ENCODE measurements around the gene ACAP3.

The ACAP3 gene, protein sequence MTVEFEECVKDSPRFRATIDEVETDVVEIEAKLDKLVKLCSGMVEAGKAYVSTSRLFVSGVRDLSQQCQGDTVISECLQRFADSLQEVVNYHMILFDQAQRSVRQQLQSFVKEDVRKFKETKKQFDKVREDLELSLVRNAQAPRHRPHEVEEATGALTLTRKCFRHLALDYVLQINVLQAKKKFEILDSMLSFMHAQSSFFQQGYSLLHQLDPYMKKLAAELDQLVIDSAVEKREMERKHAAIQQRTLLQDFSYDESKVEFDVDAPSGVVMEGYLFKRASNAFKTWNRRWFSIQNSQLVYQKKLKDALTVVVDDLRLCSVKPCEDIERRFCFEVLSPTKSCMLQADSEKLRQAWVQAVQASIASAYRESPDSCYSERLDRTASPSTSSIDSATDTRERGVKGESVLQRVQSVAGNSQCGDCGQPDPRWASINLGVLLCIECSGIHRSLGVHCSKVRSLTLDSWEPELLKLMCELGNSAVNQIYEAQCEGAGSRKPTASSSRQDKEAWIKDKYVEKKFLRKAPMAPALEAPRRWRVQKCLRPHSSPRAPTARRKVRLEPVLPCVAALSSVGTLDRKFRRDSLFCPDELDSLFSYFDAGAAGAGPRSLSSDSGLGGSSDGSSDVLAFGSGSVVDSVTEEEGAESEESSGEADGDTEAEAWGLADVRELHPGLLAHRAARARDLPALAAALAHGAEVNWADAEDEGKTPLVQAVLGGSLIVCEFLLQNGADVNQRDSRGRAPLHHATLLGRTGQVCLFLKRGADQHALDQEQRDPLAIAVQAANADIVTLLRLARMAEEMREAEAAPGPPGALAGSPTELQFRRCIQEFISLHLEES

DNA sequence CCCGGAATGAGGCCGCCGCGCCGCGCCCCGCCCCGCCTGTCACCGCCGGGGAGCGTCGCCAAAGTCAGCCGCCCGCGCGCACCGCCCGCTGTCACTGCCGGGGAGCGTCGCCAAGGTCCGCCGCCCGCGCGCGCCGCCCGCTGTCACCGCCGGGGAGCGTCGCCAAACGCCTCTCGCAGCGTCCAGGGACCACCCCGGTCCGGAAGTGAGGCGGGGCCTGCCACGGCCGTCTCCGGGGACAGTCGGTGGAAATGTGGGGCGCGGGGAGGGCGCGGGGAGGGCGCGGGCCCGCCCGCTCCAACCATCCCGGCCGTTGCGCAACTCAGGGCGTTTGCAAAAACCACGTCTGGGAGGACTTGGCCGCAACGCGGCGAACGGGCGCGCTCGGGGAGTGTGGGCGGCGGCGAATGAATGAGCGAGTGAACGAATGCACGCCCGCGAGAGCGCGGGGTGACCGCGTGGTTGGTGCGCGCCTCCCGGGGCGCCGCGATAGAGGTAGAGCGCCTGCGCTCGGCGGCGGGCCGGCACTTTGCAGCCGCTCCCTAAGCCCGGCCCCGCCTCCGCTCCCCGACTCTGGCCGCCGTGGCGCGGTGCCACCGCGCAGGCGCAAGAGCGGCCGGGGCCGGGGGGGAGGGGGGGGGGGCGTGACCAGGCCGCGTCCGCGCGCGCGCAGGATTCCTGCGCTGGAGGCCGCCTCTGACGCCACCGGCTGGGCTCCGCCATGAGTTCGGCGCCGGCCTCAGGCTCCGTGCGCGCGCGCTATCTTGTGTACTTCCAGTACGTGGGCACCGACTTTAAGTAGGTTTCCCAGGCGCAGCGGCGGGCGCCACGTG lies at the start of gene ACAP3, which contains the start of gene PUSL1:
Gene ACAP3 (minus strand): TSS at position 8 of the 833 bp plus-strand sequence. CDS start 115 bp downstream, outside the sequence.
Gene PUSL1 (plus strand): TSS at position 675 of the 833 bp plus-strand sequence. CDS start 47 bp downstream, at position 722.
- peak; percentile 93 to 96 (median 94) for DNase-seq

DNA sequence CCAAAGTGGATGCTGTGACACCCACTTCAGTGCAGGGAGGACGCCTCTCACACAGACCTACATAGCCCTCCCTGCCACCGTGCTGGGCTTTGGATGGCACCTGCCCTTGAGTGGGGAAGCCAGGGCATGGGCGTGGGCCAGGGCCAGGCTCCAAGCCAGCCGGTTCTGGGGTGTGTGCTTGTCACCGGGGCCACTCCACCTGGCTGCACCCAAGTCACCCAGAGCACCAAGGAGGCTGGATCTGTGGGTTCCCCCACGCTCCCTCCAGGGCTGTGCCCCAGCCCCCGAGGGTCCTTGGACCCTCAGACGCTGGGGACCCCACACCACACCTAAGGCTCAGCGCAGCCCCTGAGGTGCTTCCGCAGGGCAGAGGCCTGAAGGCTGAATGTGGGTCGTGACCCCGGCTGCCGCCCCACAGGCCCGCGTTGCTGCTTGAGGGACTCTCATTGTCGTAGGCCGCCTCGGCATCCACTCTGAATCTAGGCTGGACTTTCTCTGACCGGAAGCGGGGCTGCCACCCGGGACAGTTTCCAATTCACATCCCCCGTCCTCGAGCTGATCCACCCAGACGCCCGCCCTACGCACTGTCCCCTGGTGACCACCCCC lies 49.2 kb upstream of the ACAP3 start:
- DNase-seq, result no peak

DNA sequence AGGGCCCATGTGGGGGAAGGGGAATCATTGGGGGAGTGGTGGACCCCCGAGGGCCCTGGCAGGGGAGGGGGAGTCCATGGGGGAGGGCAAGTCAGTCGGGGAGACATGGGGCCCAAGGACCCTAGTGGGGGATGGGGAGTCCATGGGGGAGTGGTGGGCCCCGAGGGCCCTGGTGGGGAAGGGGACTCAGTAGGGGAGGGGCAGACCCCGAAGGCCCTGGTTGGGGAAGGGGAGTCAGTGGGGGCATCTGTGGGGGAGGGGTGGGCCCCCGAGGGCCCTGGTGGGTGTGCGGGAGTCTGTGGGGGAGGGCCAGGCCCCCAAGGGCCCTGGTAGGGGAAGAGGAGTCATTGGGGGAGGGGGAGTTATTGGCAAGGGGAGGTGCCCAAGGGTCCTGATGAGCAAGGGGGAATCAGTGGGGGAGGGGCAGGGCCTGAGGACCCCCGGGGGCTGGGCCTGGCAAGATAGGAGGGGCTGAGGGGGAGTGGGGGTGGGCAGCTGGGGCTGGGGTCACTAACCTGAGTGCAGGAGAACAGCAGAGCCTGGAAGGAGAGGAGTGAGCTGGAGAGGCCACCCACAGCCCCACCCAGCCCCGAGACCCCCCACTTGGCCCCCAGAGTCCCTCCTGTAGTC lies 48.6 kb upstream of the ACAP3 start:
- DNase-seq, result no peak

DNA sequence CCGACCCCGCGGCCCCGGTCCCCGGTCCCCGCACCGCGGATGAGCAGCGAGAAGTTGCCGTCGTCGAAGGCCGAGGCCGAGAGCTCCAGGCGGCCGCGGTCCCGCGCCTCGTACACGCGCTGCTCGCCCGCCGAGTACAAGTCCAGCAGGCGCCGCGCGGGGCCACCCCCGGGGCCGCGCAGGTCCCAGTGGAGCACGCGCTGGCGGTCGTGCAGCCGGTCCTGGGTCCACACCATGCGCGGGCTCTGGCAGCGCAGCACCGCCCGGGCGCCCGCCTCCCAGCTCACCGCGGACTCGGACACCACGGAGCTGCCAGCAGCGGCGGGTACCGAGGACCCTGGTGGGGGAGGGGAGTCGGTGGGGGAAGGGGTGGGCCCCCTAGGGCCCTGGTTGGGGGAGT lies 47.7 kb upstream of the ACAP3 start:
- DNase-seq, result no peak

DNA sequence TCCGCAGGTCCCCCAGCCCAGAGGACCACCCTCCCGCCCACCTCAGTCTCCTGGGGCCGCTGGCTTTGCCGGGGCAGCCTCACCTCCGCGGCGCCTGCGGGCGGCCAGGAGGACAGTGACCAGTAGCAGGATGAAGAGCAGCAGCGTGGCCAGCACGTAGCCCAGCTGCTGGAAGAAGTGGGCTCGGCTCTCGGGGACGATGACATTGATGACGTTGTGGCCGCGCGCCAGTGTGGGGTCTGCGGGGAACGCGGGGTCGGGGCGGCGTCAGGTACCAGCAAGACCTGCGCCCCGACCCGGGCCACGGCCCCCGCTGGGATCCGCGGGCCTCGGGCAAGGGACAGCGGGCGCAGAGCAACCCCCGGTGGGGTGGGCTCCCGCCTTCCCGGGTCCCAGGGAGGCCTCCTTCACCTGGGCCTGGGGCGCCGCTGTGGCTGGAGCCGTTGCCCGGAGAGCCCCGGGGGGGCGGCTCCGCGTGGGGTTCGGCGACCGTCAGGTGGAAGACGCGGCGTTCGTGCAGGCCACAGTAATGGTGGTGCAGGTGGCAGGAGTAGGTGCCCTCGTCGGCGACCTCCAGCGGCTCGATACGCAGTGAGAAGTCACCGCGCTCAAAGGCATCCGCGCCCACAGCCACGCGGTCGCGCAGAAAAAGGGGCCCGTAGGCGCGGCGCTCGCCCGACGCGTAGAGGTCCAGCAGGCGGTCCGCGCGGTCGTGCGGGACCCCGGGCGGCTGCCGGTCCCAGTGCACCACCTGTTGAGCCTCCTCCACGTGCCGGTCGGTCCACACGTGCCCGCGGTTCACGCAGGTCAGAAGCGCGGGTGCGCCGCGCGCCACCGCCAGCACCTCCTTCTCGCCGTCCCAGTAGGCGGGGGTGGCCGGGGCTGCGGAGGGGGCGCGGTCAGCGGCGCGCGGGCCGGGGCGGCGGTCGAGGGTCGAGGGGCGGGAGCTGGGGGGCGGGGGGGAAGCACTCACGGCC lies 46.8 kb upstream of the ACAP3 start:
- peak in 1 of 3 experiments; percentile 53 for DNase-seq

DNA sequence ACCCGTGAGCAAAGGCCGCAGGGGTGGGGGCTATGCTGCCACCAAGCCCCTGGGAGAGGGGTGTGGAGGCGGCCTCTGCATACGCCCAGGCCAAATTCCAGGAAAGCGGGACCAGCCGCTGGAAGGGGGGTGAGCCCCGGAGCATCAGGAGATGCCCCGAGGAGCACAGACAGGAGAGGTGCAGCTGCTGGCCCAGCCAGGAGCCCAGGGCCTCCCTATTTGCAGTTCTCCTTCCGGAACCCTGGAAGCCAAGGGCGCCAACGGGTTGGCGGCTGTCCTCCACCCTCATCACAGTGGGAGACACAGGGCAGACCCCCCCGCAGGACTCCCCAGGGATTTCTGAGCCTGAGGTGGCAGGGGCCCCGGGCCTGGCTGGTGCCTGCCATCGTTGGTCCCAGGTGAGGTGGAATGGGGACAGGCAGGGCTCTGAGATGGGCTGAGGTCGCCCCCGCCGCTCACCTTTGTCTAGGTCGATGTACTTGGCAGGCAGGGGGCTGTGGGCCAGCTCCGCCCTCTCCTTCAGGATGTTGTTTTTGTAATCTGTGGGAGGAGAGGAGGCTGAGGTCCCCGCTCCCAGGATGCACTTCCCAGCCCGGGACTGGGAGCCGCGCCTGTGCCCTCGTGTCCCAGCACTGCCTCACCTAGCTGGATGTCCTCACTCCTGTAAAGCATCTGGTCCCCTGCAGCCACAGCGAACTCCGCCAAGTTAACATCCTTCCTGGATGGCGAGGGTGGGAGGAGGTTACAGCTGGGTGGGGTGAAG lies 45.8 kb upstream of the ACAP3 start:
- DNase-seq, result peak in 2 of 3 experiments; percentile 65 to 74

DNA sequence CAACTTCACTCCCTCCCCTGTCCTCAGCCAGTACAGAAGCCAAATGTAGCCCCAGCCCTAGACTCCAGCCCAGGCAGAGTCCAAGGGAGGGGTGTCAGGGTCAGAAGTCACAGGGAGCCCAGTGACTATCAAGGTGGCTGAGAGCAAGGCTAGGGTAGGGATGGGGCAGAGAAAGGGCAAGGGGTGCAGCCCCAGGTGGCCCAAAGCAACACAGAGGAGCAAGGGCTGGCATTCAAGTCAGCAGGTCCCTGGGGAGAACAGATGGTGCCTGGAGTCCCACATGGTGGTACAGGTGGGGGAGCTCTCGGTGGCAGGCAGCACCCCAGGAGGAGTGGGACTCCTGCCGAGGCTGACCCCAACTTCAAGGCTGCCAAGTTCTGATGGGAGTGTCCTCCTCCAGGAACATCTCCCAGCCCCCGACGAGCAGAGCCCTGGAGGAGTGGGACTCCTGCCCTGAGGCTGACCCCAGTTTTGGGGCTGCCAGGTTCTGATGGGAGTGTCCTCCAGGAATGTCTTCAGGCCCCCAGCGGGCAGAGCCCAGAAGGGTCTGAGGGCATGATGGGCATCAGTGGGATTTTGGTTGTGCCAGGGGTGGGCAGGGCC lies 45.2 kb upstream of the ACAP3 start:
- DNase-seq, result no peak

DNA sequence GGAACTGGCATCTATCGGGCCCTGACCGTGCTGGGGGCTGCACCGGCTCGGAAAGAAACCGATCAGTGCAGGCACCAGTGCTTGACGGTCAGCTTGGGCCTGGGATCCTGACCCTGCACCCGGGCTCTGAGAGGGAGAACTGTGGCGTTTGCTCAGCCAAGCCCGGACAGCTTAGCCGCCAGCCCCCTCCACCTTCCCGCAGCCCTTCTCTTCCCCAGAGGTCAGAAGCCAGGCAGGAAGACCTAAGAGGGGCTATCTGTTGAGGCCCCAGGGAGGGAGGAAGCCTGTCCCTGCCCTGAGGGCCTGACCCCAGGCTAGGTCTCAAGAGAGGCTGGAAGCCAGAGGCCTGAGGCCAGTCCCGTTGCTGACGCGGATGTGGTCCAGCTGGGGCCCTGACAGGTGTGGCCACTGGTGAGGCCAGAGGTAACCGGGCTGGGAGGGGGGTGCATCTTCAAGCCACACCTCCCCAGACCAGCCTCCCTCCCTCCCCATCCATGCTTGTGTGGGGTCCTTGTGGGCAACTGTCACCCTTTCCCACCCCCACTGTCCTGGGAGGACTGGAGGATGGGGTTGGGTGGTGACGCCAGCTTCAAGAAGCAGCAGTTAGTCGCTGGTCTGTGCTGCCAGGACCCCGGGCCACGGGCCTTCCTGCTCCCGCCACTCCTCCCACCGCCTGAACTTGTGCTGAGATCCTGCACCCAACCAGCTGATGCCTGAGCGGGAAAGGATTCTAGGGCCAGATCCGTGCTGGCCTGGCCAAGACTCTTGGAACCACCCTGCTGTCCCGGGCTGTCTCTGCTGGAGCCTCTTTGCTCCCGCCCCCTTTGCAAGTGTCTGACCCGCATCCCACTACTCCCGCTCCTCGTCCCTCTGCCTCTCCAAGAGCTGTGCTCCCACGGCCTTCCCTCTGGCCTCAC lies 44.0 kb upstream of the ACAP3 start:
- no peak for DNase-seq

DNA sequence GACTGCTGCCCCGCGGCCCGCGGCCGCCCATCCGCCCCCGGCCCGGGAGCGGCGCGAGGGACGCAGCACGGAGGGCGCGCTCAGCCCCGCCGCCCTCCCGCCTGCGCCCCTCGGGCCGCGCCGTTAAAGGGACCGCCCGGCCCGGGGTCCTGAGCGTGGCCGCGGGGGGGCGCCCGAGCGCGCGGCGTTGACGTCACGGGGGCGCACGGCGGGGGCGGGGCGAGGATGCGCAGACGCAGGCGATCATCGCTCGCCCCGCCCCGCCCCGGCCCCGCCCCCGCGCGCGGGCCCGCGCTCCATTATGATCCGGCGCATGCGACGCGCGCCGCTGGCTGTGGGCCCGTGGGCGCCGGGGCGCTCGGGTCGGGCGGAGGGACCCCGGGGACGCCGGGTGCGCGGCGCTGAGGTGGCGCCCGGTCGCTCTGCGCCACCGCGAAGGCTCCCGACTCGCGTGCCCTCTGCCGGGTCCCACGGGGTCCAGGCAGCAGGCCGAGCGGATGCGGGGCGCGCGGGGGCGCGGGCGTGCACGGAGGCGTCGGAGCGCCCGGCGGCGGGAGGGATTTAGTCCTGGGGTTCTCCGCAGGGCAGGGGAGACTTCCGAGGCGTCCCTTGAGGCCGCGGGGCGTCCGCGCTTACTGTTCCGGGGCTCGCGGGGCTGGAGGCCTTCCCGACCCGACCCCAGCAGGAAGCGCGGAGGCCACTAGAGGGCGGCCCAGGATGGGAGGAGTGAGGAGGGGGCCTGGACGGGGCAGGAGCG lies 41.7 kb upstream of the ACAP3 start, which contains the start of gene DVL1:
Gene DVL1 (minus strand): TSS at position 163 of the 757 bp plus-strand sequence. CDS start 353 bp downstream, outside the sequence.
- DNase-seq, result peak; percentile 76 to 86 (median 81)

DNA sequence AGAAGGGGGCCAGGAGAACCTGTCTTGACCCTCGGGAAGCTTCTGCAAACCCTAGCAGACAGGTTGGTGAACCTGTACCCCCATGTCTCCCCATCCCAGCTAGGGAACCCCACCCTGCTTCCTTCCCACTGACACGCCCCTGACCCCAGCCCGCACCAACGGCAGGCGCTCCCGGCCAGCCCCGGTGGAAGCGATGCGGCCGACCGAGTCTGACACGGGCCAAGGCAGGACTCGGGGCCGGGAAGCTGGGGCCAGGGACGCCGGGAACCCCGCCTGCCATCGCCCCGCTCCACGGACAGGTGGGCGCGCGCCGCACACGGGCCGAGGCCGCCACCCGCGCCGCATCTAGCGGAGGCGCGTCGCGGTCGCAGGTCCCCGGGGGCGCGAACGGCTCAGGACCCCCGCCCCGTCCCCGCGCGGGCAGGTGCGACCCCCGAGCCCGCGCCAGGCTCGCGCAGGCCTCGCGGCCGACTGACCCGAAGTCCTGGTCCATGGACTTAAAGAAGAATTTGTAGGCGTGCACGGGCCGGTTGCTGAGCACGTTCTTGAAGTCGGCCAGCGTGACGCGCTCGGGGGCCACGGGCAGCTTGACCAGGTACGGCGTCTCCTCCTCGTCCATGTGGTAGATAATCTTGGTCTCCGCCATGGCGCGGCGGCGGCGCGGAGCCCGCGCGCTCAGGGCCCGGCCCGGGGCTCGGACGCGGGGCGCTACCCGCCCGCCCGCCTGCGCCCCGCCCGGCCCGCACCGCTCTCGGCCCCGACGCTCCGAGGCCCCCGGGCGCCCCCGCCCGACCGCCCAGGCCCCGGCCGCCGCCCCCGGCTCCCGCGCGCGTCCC lies 40.9 kb upstream of the ACAP3 start:
- peak in 2 of 3 experiments; percentile 48 to 51 for DNase-seq

DNA sequence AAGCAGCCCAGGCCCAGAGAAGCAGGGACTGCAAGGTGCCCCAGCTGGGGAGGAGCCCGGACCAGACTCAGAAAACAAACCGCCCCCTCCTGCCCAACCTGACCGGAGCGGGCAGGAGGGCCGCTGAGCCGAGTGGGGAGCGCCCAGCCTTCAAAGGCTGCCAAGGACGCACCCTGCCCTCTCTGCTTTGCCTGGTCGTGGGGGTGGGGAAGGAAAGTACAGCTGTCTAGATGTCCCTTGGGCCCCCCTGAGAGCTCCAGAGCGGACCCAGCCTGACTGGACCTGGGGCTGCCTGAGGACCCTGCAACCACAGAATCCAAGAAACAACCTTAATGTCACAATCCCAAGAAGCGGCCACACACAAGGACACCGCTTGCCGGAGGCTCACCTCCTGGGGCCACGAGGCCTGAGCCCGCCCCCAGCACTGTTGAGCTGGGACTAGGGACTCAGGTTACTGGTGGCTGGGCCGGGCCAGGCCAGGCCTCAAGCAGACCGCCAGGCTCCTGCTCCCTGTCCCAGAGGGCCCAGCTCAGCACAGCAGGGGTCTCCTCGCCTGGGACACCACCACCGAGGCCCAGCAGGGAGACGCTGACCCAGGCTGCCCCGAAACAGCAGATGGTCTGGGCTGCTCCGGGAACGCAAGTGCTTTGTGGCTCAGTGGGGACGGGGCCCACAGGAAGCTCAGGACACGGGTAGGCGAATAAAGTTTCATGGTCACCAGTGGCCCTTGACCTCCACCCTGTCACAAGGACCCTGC lies 40.1 kb upstream of the ACAP3 start:
- no peak for DNase-seq

DNA sequence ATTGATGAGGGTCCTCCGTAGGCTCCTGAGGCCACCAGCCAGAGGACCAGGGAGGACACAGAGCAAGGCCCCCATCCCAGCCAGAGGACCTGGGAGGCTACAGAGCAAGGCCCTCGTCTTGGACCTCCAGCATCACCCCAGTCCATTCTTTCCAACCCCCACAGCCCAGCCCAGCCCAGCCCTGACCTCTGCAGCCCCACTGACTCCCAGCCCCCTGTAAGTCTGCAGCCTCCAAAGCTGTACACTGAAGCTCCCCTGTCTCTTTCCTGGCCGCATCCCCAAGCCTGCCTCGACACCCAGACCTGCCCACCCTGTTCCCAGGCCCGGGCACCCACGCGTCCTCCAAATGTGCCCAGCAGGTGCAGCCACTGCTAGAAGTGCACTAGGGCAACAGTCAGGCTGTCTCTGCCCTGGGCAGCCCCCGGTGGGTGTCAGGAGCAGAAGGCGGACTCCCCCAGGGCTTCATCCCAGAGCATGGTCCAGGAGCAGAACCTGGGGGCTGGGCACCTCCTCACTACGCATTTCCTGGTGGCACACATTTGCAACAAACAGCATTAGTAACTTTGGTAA lies 39.4 kb upstream of the ACAP3 start:
- no peak for DNase-seq

DNA sequence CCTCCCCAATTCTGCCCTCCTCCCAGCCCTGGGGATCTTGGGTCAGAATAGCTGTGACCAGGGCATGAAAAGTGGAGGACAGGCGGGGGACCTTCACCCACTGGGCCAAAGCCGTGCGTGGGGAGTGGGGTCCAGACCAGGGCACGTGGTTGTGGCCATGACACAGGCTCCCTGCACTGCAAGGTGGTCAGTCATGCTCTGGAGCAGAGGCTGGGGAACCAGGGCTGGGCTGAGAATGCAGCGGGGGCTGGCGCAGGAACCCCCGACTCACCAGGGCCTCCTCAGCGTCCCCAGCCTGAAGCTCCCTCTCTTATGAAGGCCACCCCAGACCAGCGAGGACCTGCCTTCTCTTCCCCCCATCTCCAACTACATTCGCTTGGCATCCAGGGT lies 38.8 kb upstream of the ACAP3 start:
- no peak for DNase-seq

DNA sequence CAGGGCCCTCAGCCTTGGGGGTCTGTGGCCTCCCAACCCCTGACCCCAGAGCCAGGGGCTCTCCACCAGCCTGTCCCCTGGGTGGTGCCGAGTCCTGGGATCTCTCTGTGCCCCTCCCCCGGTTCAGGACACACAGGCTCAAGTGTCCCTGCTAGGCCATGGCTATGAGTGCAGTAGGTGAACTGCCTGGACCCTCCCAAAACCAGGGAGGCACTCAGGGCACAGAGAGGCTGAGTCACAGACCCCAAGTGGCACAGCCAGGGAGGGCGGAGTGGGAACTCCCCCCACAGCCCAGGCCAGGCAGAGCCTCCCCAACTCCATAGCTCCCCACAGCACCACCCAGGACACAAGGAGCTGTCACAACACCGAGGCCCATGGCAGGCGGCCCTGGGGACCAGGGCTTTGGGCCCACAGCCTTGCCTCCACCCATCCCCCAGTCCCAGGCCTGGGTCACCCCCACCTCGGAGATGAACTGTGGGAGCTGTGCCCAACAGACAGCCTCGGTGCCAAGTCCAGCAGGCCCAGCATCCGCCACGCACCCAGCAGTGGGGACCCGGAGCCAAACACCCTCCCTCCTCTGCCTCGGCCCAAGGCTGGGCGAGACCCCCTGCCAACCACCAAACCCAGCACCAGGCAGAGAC lies 38.2 kb upstream of the ACAP3 start:
- DNase-seq, result no peak

DNA sequence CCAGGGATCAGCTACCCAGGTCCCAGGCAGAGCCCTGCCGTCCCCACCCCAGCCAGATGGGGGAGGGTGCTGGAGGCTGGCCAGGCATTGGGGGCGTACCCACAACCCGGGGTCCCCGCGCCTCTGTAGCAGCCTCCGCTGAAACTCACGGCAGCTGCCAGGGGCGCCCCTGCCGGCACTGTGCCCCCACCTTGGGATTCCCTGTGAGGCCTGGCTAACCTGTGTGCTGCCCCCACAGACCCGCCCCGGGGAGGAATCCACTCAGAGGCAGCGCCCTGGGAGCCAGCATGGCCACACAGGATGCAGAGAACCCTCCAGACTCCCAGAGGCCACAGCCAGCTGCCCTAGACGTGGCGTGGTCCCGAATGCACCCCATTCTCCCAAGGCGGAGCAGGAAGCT lies 37.7 kb upstream of the ACAP3 start:
- no peak for DNase-seq

Data from NCI-H1417 (cell line).